CD4-positive, alpha-beta T cell (primary cell): ENCODE data around the gene LTBP2. TPM values are rescaled to one million over a fixed set of nuclear protein-coding genes. Genes with fewer than 3 reads are reported as not detected.

Experiments used
- ATAC-seq: fragments of 200-7000 bp; cut with Tn5 transposase; one replicate; pipeline ENCODE4 v1.10.0; 2022; ENCODE audit warnings: mild to moderate bottlenecking; ENCODE audit not compliant: poor library complexity
- CTCF ChIA-PET: fragments of 350-600 bp; sonication (Branson Sonifier 250); formaldehyde crosslinking; loops from one replicate; lab custom pipeline; 2021; ENCODE audit warnings: antibody characterized with exemption, inconsistent platforms; lab: Charles Lee
- POLR2A ChIA-PET: fragments of 350-600 bp; sonication (Branson Sonifier 250); formaldehyde crosslinking; loops from one replicate; lab custom pipeline; 2021; ENCODE audit warnings: antibody characterized with exemption, inconsistent platforms; lab: Charles Lee
- DNase-seq, 14 experiments: peaks; one replicate each; pipeline ENCODE4 v3.0.0-alpha.2; 2013 to 2020; ENCODE audit warnings: mixed read lengths in 2 of 14
- H3K27ac ChIP-seq, 2 donors: one replicate each; pipeline versions ENCODE4 v1.5.1 to v1.7.0; 2013; ENCODE audit warnings: low read length in 2 of 2, low read depth in 1 of 2, mild to moderate bottlenecking in 1 of 2
- H3K27me3 ChIP-seq, 2 experiments: 1 replicate in 1 of 2; 2 replicates in 1 of 2; pipeline versions ENCODE4 v1.6.1 to v1.7.0; 2013; ENCODE audit warnings: low read length in 2 of 2, control low read depth in 1 of 2, mild to moderate bottlenecking in 1 of 2, moderate library complexity in 1 of 2; ENCODE audit not compliant: insufficient read depth in 2 of 2, control insufficient read depth in 1 of 2
- H3K36me3 ChIP-seq: one replicate; pipeline ENCODE4 v1.6.1; 2013; ENCODE audit warnings: low read length, control low read depth; ENCODE audit not compliant: insufficient read depth
- H3K4me1 ChIP-seq: one replicate; pipeline ENCODE4 v1.6.1; 2013; ENCODE audit warnings: low read length, control low read depth; ENCODE audit not compliant: insufficient read depth
- H3K4me3 ChIP-seq: one replicate; pipeline ENCODE4 v1.5.1; 2013; ENCODE audit warnings: mild to moderate bottlenecking, low read length, moderate library complexity
- H3K9me3 ChIP-seq, 2 experiments: 1 replicate in 1 of 2; 2 replicates in 1 of 2; pipeline versions ENCODE4 v1.6.1 to v1.7.0; 2013; ENCODE audit warnings: low read length in 2 of 2, mild to moderate bottlenecking in 2 of 2, control low read depth in 1 of 2, moderate library complexity in 1 of 2; ENCODE audit not compliant: control insufficient read depth in 1 of 2, insufficient read depth in 1 of 2
- H3K27ac Mint-ChIP-seq: one replicate; pipeline ENCODE4 v1.8.0; 2020; ENCODE audit warnings: mixed read lengths
- H3K27me3 Mint-ChIP-seq: one replicate; pipeline ENCODE4 v1.8.0; 2021; ENCODE audit warnings: mixed read lengths
- H3K36me3 Mint-ChIP-seq: one replicate; pipeline ENCODE4 v1.8.0; 2021; ENCODE audit warnings: low read depth, mixed read lengths
- H3K4me1 Mint-ChIP-seq: one replicate; pipeline ENCODE4 v1.8.0; 2021; ENCODE audit warnings: low read depth, mixed read lengths
- H3K4me3 Mint-ChIP-seq: one replicate; pipeline ENCODE4 v1.8.0; 2020; ENCODE audit warnings: mild to moderate bottlenecking, mixed read lengths
- H3K9me3 Mint-ChIP-seq: one replicate; pipeline ENCODE4 v1.8.0; 2020; ENCODE audit warnings: mixed read lengths
- CTCF ChIP-seq: fragments of 200-600 bp; IDR thresholded peaks from one replicate; pipeline ENCODE4 v1.8.0; 2022; ENCODE audit warnings: antibody characterized with exemption, mild to moderate bottlenecking
- intact Hi-C, 2 experiments: fragments of 100-400 bp; cut with DNase I in 1 of 2; cut with micrococcal nuclease in 1 of 2; formaldehyde crosslinking; loops; one replicate each; pipeline versions ENCODE4 v1.15.1 to v1.9.0; 2023 to 2025; cut with DNase I, micrococcal nuclease
- total RNA-seq, 174 experiments: library from RNA in 2 of 174; stranded (reverse) in 2 of 174; gene quantifications; one replicate each; pipeline ENCODE4 v1.2.3 and lab custom pipeline; 2021 to 2026

LTBP2 gene
- total RNA-seq, 2 experiments from 2014 or later, result 0.45 to 0.47 TPM

GRCh38 chr14:74636424-74637177 lies 24.6 kb upstream of the LTBP2 start:
- no peak overlapping the region for H3K27ac ChIP-seq
- CTCF ChIA-PET, result interaction anchor here (2.1 kb wide), 1 partner anchor 28 kb away, joined by 9 read pairs; no protein-coding TSS in a partner anchor
- Mint-ChIP-seq H3K27ac (no peak overlapping the region), H3K36me3 (no peaks in the 10 kb centered on the region), H3K27me3 (peaks cover 4% of the 10 kb centered on the region), H3K4me3 (no peak overlapping the region), H3K9me3 (no peaks in the 10 kb centered on the region), H3K4me1 (no peaks in the 10 kb centered on the region)
- POLR2A ChIA-PET, result no interaction called here
- ATAC-seq, result no peak
- no peak overlapping the region for H3K4me3 ChIP-seq
- H3K4me1 ChIP-seq, result no peaks in the 10 kb centered on the region
- no peak for TF ChIP-seq CTCF
- H3K36me3 ChIP-seq, result no peaks in the 10 kb centered on the region
- no peak for DNase-seq
- no peaks in the 10 kb centered on the region for H3K9me3 ChIP-seq
- H3K27me3 ChIP-seq, result no peaks in the 10 kb centered on the region
- intact Hi-C loops, result no loop called here

- Mint-ChIP-seq H3K27ac (no peak overlapping the region), H3K4me3 (no peak overlapping the region), H3K4me1 (no peaks in the 10 kb centered on the region), H3K9me3 (no peaks in the 10 kb centered on the region), H3K27me3 (peaks cover 4% of the 10 kb centered on the region), H3K36me3 (no peaks in the 10 kb centered on the region)
- Histone ChIP-seq H3K9me3 (no peaks in the 10 kb centered on the region), H3K4me3 (no peak overlapping the region), H3K4me1 (no peaks in the 10 kb centered on the region), H3K27ac (no peak overlapping the region), H3K27me3 (no peaks in the 10 kb centered on the region), H3K36me3 (no peaks in the 10 kb centered on the region)
- DNase-seq (no peak), ATAC-seq (no peak)
- CTCF ChIA-PET, result interaction anchor here (2.1 kb wide), 1 partner anchor 27 kb away, joined by 9 read pairs; no protein-coding TSS in a partner anchor
- intact Hi-C loops, result no loop called here
- TF ChIP-seq CTCF, result no peak
- POLR2A ChIA-PET, result interaction anchor here (0.7 kb wide), 1 partner anchor 22 kb away, joined by 3 read pairs; no protein-coding TSS in a partner anchor
Measured at GRCh38 chr14:74635847-74636246, 23.8 kb upstream of the LTBP2 start.

GRCh38 chr14:74634964-74635363 lies 22.9 kb upstream of the LTBP2 start:
- Mint-ChIP-seq H3K27me3 (peaks cover 4% of the 10 kb centered on the region), H3K9me3 (no peaks in the 10 kb centered on the region), H3K36me3 (no peaks in the 10 kb centered on the region), H3K4me3 (no peak overlapping the region), H3K27ac (no peak overlapping the region), H3K4me1 (no peaks in the 10 kb centered on the region)
- no peaks in the 10 kb centered on the region for H3K9me3 ChIP-seq
- no peak overlapping the region for H3K27ac ChIP-seq
- no peak for TF ChIP-seq CTCF
- no peaks in the 10 kb centered on the region for H3K27me3 ChIP-seq
- ATAC-seq (no peak), DNase-seq (no peak)
- POLR2A ChIA-PET, result interaction anchor here (1.0 kb wide), 1 partner anchor 16 kb away, joined by 3 read pairs; no protein-coding TSS in a partner anchor
- no peaks in the 10 kb centered on the region for H3K4me1 ChIP-seq
- no peak overlapping the region for H3K4me3 ChIP-seq
- H3K36me3 ChIP-seq, result no peaks in the 10 kb centered on the region
- intact Hi-C loops, result no loop called here
- CTCF ChIA-PET, result interaction anchor here (1.5 kb wide), 1 partner anchor 26 kb away, joined by 3 read pairs; no protein-coding TSS in a partner anchor
